Neutrophil (primary cell): ENCODE measurements around the gene SLC39A9.

Source experiments
- H3K27ac ChIP-seq: fragments of 200-600 bp; sonication (generic); 2 replicates; pipeline ENCODE4 v1.5.1; 2016; ENCODE audit warnings: mild to moderate bottlenecking, moderate library complexity
- H3K27me3 ChIP-seq: fragments of 200-600 bp; sonication (generic); 2 replicates; pipeline ENCODE4 v1.6.0; 2016; ENCODE audit warnings: mild to moderate bottlenecking
- H3K36me3 ChIP-seq: fragments of 200-600 bp; sonication (generic); 2 replicates; pipeline ENCODE4 v1.5.1; 2017
- H3K4me1 ChIP-seq, 2 experiments: fragments of 200-600 bp in 1 of 2; sonication (generic) in 1 of 2; 1 replicate in 1 of 2; 2 replicates in 1 of 2; pipeline versions ENCODE4 v1.5.1 to v1.6.1; 2013 to 2016; ENCODE audit warnings: low read depth in 1 of 2, low read length in 1 of 2, mild to moderate bottlenecking in 1 of 2, moderate library complexity in 1 of 2; ENCODE audit not compliant: control insufficient read depth in 1 of 2, insufficient read depth in 1 of 2
- H3K4me3 ChIP-seq, 2 experiments: fragments of 200-600 bp in 1 of 2; sonication (generic) in 1 of 2; 1 replicate in 1 of 2; 2 replicates in 1 of 2; pipeline ENCODE4 v1.5.1; 2013 to 2016; ENCODE audit warnings: low read depth in 1 of 2, low read length in 1 of 2, mild to moderate bottlenecking in 1 of 2, moderate library complexity in 1 of 2
- H3K9me3 ChIP-seq: fragments of 200-600 bp; sonication (generic); 2 replicates; pipeline ENCODE4 v1.5.1; 2016
- CTCF ChIP-seq: fragments of 200-600 bp; sonication (generic); IDR thresholded peaks from 2 replicates; pipeline ENCODE4 v1.5.1; 2016; ENCODE audit warnings: antibody characterized with exemption

SLC39A9 gene

GRCh38 chr14:69428289-69428998 lies 30.0 kb downstream of the SLC39A9 start:
- H3K36me3 ChIP-seq: peaks cover 27% of the 10 kb centered on the region
- peak overlapping the region in 1 of 2 experiments; percentile 3 for H3K4me3 ChIP-seq
- H3K4me1 ChIP-seq: peaks cover 9 to 13% of the 10 kb centered on the region in 2 experiments
- TF ChIP-seq CTCF: no peak
- H3K27ac ChIP-seq: peak overlapping the region; percentile 66
- no peaks in the 10 kb centered on the region for H3K27me3 ChIP-seq
- H3K9me3 ChIP-seq: no peaks in the 10 kb centered on the region

- Histone ChIP-seq H3K27ac (no peak overlapping the region), H3K27me3 (no peaks in the 10 kb centered on the region), H3K4me1 (peaks cover 9 to 13% of the 10 kb centered on the region in 2 experiments), H3K9me3 (no peaks in the 10 kb centered on the region), H3K4me3 (no peak overlapping the region), H3K36me3 (peaks cover 19% of the 10 kb centered on the region)
- TF ChIP-seq CTCF: no peak
These were observed 31.2 kb downstream of the SLC39A9 start for GRCh38 chr14:69429643-69430042.

- Histone ChIP-seq H3K9me3 (no peaks in the 10 kb centered on the region), H3K4me1 (peaks cover 9 to 13% of the 10 kb centered on the region in 2 experiments), H3K27me3 (no peaks in the 10 kb centered on the region), H3K36me3 (peaks cover 12% of the 10 kb centered on the region), H3K27ac (no peak overlapping the region), H3K4me3 (no peak overlapping the region)
- no peak for TF ChIP-seq CTCF
These were observed 31.9 kb downstream of the SLC39A9 start for GRCh38 chr14:69430306-69430939.

- H3K36me3 ChIP-seq: no peaks in the 10 kb centered on the region
- no peak overlapping the region for H3K4me3 ChIP-seq
- TF ChIP-seq CTCF: no peak
- no peaks in the 10 kb centered on the region for H3K27me3 ChIP-seq
- H3K27ac ChIP-seq: no peak overlapping the region
- H3K4me1 ChIP-seq: peaks cover 9 to 13% of the 10 kb centered on the region in 2 experiments
- no peaks in the 10 kb centered on the region for H3K9me3 ChIP-seq
These were observed 33.9 kb downstream of the SLC39A9 start for GRCh38 chr14:69432364-69432763.

GRCh38 chr14:69439521-69440270 lies 41.2 kb downstream of the SLC39A9 start:
- H3K4me1 ChIP-seq: peaks cover 28 to 30% of the 10 kb centered on the region in 2 experiments
- no peaks in the 10 kb centered on the region for H3K27me3 ChIP-seq
- peaks cover 26% of the 10 kb centered on the region for H3K36me3 ChIP-seq
- H3K9me3 ChIP-seq: no peaks in the 10 kb centered on the region
- H3K4me3 ChIP-seq: peak overlapping the region; percentile 30 to 47
- peak overlapping the region; percentile 82 for H3K27ac ChIP-seq
- no peak for TF ChIP-seq CTCF
